GM12873 (cell line): ENCODE measurements around the gene IRF9.

Experiments
- TF ChIP-seq, protein P1 (sequence below): IDR thresholded peaks from 2 replicates; pipeline ENCODE4 v1.5.1; 2012; ENCODE audit warnings: low read depth, mild to moderate bottlenecking, moderate library complexity, low read length, control low read depth; ENCODE audit not compliant: insufficient read depth; ENCODE audit errors: missing control alignments

IRF9 gene

GRCh38 chr14:24192933-24193332 is 31.9 kb downstream of the IRF9 start:
- TF ChIP-seq, protein P1, sequence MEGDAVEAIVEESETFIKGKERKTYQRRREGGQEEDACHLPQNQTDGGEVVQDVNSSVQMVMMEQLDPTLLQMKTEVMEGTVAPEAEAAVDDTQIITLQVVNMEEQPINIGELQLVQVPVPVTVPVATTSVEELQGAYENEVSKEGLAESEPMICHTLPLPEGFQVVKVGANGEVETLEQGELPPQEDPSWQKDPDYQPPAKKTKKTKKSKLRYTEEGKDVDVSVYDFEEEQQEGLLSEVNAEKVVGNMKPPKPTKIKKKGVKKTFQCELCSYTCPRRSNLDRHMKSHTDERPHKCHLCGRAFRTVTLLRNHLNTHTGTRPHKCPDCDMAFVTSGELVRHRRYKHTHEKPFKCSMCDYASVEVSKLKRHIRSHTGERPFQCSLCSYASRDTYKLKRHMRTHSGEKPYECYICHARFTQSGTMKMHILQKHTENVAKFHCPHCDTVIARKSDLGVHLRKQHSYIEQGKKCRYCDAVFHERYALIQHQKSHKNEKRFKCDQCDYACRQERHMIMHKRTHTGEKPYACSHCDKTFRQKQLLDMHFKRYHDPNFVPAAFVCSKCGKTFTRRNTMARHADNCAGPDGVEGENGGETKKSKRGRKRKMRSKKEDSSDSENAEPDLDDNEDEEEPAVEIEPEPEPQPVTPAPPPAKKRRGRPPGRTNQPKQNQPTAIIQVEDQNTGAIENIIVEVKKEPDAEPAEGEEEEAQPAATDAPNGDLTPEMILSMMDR: no peak

DNA sequence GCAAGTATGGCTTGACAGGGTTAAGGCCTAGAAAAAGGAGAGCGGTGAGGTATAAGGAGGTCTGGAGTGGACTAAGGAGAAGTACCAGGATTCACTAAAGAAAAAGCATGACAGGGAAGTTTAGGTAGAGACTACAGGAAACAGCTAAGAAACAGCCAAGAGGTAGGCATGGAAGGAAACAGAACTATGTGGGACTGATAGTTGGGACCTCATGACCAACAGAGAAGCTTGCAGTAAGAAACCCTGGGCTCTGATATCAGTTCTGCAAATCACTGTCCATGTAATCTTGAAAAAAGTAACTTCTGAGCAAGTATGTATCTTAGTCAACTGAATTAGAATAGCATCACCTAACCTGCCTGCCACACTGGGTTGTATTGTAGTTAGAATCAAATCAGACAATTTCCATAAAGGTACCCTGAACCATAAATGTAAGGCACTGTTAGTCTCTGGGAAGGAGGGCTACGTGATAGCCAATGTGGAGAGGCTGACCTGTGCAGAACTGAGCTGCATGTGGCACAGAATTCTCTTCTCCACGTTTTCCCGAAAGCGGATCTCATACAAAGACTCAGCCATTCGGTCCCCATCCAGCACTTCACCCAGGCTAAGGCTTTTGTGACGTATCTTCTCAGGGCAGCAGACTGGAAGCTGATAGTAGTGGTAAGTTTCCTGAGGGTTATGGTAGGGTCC is 33.3 kb downstream of the IRF9 start:
- TF ChIP-seq, protein P1: no peak

- TF ChIP-seq, protein P1: no peak
Measured at GRCh38 chr14:24194873-24195185, 33.8 kb downstream of the IRF9 start.

GRCh38 chr14:24195186-24196070 is 34.4 kb downstream of the IRF9 start, which contains the start of gene TM9SF1:
Gene TM9SF1, minus strand, starts transcription at chr14:24195441. Its CDS starts 422 bp downstream, at chr14:24195019.
- TF ChIP-seq, protein P1: no peak

DNA sequence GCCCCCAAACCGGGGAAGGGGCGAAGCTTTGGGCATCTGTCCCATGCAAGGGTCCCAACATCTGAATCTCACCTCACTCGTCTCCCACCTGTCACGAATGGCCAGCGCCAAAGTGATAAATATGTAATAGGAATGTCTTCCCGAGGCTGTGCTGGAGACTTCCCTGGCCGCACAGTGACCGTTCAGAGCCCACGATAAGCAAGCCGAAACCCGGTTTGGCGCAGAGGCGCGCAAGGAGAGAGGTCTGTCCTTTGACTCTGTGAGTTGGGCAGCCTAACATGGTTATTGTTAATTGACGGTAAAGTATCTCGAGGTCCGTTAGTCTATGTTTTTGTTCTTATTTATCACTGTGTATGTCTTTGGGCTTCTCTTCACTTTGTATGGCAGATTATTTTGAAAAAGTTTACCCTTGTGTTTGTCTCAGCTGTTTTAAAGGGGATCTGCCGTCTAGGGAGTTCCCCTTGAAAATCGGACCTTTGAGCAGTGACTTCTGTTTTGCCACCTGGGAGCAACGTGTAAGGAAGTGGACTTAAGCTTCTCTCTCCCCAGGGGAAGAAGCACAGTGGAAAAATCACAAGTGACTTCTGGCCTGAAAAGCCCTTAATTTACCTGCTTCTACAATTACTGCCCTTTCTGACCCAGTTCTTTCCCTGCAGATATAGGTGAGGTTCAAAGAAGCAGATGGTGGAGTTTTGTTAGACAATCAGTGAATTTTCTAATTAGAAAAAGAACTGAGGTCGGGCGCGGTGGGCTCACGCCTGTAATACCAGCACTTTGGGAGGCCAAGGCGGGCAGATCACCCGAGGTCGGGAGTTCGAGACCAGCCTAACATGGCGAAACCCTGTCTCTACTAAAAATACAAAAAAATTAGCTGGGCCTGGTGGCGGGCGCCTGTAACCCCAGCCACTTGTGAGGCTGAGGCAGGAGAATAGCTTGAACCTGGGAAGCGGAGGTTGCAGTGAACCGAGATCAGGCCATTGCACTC is 35.3 kb downstream of the IRF9 start:
- TF ChIP-seq, protein P1: no peak

DNA sequence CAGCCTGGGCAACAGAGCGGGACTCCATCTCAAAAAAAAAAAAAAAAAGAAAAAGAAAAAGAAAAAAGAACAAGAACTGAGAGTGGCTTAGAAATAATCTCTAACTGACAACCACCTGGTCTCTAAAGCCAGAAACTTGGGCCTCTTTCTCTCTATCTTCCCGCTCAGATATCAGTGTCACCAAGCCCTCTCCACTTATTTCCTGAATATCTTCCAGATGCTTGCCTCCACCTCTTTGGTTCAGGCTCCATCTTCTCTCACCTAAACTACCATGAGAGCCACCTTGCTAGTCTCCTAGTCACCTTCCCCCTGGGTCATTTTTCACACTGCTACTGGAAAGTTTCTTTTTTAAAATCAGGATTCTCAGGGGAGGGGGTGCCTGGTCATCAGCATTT is 36.0 kb downstream of the IRF9 start:
- TF ChIP-seq, protein P1: no peak
